Brain microvascular endothelial cell (primary cell): ENCODE results near the gene ADGRA1.
A peak's percentile ranks its signal among the peaks of the same experiment; 100 is the strongest.

Experiments
- DNase-seq: peaks from one replicate; pipeline ENCODE4 v3.0.0-alpha.2; 2020
- H3K27ac ChIP-seq: fragments of 250-450 bp; sonication (Bioruptor Pico); 2 replicates; pipeline ENCODE4 v1.5.1; 2020; ENCODE audit warnings: mild to moderate bottlenecking, moderate library complexity
- H3K27me3 ChIP-seq: fragments of 250-450 bp; sonication (Bioruptor Pico); replicated peaks from 2 replicates; pipeline ENCODE4 v1.5.1; 2020; ENCODE audit warnings: mild to moderate bottlenecking
- H3K36me3 ChIP-seq: fragments of 250-450 bp; sonication (Bioruptor Pico); replicated peaks from 2 replicates; pipeline ENCODE4 v1.5.1; 2020; ENCODE audit warnings: mild to moderate bottlenecking
- H3K4me3 ChIP-seq: 2 replicates; pipeline ENCODE4 v1.5.1; 2011; ENCODE audit warnings: low read depth, mild to moderate bottlenecking, control low read depth, low read length, moderate library complexity
- in situ Hi-C: cut with HindIII; loops from 2 replicates; pipeline ENCODE4 v1.10.0; 2017; ENCODE audit warnings: low sequenced_read_pairs, low pct_ligation_motif_present
- TF ChIP-seq, protein P1 (sequence below): IDR thresholded peaks from 2 replicates; pipeline ENCODE4 v1.5.1; 2011; ENCODE audit warnings: low read depth, mild to moderate bottlenecking, moderate library complexity, low read length, control low read depth, inconsistent platforms; ENCODE audit errors: missing control alignments

ADGRA1 gene

DNA sequence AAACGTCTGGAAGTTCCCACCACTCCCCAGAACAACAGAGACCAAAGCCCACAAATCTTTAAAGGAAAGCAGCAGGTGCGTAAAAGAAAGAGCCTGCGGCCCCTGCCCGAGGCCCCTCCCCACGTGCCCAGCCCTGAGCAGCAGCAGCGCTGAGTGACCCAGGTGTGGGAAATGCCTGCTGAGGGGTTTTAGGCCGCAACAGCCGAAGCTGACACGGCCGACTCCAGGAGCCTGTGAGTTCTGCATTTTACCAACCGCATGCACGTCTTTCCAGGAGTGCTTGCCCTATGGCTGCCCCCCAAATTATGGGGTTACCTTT is 70.7 kb downstream of the ADGRA1 start:
- Histone ChIP-seq H3K27me3 (peaks cover 25% of the 10 kb centered on the region), H3K36me3 (no peaks in the 10 kb centered on the region), H3K4me3 (no peak overlapping the region), H3K27ac (no peak overlapping the region)
- in situ Hi-C loops, result no loop called here
- TF ChIP-seq, protein P1, sequence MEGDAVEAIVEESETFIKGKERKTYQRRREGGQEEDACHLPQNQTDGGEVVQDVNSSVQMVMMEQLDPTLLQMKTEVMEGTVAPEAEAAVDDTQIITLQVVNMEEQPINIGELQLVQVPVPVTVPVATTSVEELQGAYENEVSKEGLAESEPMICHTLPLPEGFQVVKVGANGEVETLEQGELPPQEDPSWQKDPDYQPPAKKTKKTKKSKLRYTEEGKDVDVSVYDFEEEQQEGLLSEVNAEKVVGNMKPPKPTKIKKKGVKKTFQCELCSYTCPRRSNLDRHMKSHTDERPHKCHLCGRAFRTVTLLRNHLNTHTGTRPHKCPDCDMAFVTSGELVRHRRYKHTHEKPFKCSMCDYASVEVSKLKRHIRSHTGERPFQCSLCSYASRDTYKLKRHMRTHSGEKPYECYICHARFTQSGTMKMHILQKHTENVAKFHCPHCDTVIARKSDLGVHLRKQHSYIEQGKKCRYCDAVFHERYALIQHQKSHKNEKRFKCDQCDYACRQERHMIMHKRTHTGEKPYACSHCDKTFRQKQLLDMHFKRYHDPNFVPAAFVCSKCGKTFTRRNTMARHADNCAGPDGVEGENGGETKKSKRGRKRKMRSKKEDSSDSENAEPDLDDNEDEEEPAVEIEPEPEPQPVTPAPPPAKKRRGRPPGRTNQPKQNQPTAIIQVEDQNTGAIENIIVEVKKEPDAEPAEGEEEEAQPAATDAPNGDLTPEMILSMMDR, result no peak
- no peak for DNase-seq

DNA sequence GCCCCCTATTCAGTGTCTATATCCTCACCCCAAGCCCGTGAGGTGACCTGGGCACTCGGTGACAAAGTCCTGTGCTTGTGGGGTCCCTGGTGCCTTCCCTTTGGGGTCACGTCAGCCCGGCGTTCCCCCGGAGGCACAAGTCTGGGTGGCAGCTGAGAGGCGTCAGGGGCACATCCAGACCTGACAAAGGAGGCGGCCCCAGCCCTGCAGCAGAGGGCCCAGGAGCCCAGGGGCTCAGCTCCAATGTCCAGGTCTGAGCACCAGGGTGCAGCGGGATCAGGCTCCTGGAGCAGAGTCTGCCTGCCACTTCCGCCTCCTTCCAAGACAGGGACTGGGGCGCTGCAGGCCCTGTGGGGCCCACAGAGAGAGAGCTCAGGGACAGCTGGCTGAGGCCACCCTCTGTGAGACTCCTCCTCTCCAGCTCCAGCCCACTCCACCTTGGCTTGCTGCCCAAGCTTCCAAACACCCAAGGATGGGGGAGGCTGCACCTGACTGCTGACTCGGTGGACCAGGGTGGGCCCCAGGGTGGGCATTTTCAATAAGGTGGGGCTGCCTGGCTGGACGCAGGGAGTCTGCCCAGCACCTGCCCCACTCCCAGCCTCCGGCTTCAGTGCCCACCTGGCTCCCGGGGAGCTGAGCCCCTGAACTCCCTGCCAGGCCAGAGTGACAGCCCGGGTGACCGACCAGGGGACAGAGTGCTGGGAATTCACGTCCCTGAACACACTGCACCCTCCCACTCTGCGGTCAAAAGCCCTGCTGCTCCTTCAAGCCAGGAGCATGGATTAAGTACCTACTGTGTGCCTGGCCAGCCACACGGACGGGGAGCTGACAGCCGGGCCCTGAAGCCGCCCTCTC is 71.3 kb downstream of the ADGRA1 start:
- no peaks in the 10 kb centered on the region for H3K36me3 ChIP-seq
- H3K27ac ChIP-seq, result no peak overlapping the region
- TF ChIP-seq, protein P1, result no peak
- no peak overlapping the region for H3K4me3 ChIP-seq
- H3K27me3 ChIP-seq, result peaks cover 25% of the 10 kb centered on the region
- DNase-seq, result no peak
- in situ Hi-C loops, result no loop called here

DNA sequence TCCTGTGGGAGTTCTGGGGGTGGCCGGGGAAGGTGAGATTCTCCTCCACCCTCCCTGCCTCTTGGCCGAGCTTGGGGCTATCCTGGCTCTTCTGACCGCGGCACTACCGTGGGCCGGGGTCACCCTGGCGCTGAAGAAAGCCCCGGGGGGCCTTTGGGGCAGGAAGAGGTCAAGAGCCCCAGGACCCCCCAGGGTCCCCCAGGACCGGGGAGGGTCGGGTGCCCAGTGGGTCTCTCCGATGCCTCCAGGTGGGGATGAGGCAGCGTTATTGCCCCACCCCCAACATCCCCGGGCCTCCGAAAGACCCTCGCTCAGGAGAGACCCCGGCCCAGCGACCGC is 71.9 kb downstream of the ADGRA1 start:
- Histone ChIP-seq H3K27me3 (peaks cover 25% of the 10 kb centered on the region), H3K4me3 (no peak overlapping the region), H3K36me3 (no peaks in the 10 kb centered on the region), H3K27ac (no peak overlapping the region)
- TF ChIP-seq, protein P1, result no peak
- in situ Hi-C loops, result no loop called here
- DNase-seq, result no peak

DNA sequence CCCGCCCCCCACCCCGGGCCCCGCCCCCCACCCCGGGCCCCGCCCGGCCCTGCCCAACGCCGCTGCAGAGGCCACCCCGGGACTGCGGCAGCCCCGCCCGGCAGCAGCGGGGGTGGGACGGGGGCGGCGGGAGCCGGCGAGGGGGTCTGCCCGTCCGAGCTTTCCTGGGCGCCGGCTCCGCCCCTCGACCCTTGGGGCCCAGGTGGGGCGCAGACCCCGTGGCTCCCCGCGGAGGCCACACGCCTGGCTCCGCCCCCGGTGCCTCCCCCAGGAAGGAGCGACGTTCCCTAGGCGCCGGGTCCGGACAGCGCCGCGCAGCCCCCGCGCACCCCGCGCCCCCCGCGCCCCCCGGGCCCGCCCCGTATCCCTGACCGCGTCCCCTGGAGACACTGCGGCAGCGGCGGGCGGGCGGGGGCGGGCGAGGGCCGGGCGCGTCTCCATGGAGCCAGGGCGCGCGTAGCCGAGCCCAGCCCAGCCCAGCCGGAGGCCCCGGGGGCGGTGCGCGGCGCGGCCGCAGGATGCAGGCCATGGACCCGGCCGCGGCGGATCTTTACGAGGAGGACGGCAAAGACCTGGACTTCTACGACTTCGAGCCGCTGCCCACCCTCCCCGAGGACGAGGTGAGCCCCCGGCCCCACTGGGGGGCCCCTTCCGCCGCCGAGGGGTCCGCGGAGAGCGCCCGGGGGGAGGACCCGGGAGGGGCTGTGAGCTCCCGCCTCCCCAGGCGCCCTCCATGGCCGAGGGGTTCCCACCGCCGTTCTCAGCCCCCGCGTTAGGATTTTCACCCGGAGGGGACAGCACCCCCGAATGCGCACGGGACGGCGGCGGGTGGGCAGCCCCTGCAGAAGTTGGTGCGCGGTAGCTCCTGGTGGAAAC is 72.5 kb downstream of the ADGRA1 start, which contains the start of gene KNDC1:
TSS of gene KNDC1 (plus strand) at position 270 of the 876 bp plus-strand sequence. CDS start at position 519, 249 bp downstream.
- TF ChIP-seq, protein P1, result no peak
- in situ Hi-C loops, result no loop called here
- DNase-seq, result no peak
- H3K27me3 ChIP-seq, result peaks cover 25% of the 10 kb centered on the region
- H3K36me3 ChIP-seq, result no peaks in the 10 kb centered on the region
- peak within 1 kb of the TSS; percentile 20 for H3K4me3 ChIP-seq
- H3K27ac ChIP-seq, result no peak within 1 kb of the TSS

DNA sequence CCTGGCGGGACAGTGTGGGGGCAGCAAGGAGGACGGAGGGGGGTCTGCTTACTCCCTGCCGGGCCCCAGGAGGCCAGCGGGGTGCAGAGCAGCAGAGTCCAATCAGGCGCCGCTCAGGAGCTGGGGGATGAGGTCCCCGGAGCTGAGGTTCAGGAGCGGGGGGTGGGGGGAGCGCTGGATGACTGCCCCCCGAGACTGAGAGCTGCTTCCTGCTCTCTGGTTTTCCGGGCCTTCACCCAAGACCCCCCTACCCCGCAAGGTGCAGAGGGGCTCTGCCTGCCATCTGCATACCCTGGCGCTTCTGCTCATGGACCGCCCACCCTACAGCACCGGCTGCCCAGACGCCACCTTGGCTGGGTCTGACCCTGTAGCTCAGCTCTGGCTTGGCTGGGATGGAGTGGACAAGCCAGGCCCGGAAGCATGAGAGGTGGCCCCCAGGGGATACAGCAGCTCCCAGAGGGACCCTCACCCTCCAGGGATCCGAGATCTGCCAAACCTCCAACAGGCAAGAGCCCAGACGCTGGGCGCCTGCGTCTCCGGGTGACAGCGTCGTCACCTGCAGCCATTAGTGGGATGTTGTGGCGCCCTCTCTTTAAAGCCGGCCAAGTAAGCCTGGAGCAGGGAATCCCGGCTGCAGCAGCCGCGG is 73.2 kb downstream of the ADGRA1 start:
- no peak for DNase-seq
- Histone ChIP-seq H3K27me3 (peaks cover 25% of the 10 kb centered on the region), H3K36me3 (no peaks in the 10 kb centered on the region), H3K27ac (no peak overlapping the region), H3K4me3 (peak overlapping the region; percentile 20)
- TF ChIP-seq, protein P1, result no peak
- in situ Hi-C loops, result no loop called here
